HEK293 (cell line): ENCODE results near the gene BCAS3.

ENCODE experiments used
- CTCF ChIA-PET: fragments of 350-600 bp; formaldehyde crosslinking; extraction: SDS; loops from one replicate; lab custom pipeline; 2021; ENCODE audit warnings: antibody characterized with exemption; lab: Yijun Ruan, JAX
- POLR2A ChIA-PET: fragments of 300-600 bp; formaldehyde crosslinking; extraction: SDS; loops from one replicate; lab custom pipeline; 2020; ENCODE audit warnings: antibody characterized with exemption, inconsistent platforms; lab: Yijun Ruan, JAX
- H3K27ac ChIP-seq: fragments of 200-500 bp; sonication (Bioruptor generic); 2 replicates; pipeline ENCODE4 v1.5.1; 2014; ENCODE audit warnings: low read depth, low read length, control low read depth, inconsistent platforms; ENCODE audit errors: extremely low read depth
- H3K36me3 ChIP-seq, 2 experiments: fragments of 200-500 bp in 1 of 2; sonication (Bioruptor generic) in 1 of 2; 1 replicate in 1 of 2; 2 replicates in 1 of 2; pipeline ENCODE4 v1.5.1; 2014 to 2017; ENCODE audit warnings: inconsistent platforms in 2 of 2, low read length in 2 of 2; ENCODE audit not compliant: control insufficient read depth in 2 of 2, insufficient read depth in 1 of 2
- H3K4me1 ChIP-seq: fragments of 200-500 bp; sonication (Bioruptor generic); 2 replicates; pipeline ENCODE4 v1.5.1; 2014; ENCODE audit warnings: mild to moderate bottlenecking, low read length, inconsistent platforms; ENCODE audit not compliant: control insufficient read depth, insufficient read depth
- H3K4me3 ChIP-seq: 2 replicates; pipeline ENCODE4 v1.5.1; 2011; ENCODE audit warnings: low read depth, mild to moderate bottlenecking, control low read depth, low read length, moderate library complexity
- H3K9me3 ChIP-seq: fragments of 200-500 bp; sonication (Bioruptor generic); 2 replicates; pipeline ENCODE4 v1.5.1; 2014; ENCODE audit warnings: low read depth, low read length, inconsistent platforms; ENCODE audit not compliant: control insufficient read depth, insufficient read depth
- BCL11B ChIP-seq: fragments of 450-650 bp; formaldehyde crosslinking; IDR thresholded peaks from 2 replicates; pipeline ENCODE4 v1.5.1; 2016; ENCODE audit warnings: low read depth, missing biosample characterization, missing genetic modification characterization
- HOXD13 ChIP-seq: sonication (generic); formaldehyde crosslinking; IDR thresholded peaks from 2 replicates; pipeline ENCODE4 v1.8.0; 2022; ENCODE audit warnings: missing genetic modification reagents, borderline replicate concordance
- PATZ1 ChIP-seq: fragments of 450-650 bp; formaldehyde crosslinking; IDR thresholded peaks from 2 replicates; pipeline ENCODE4 v1.5.1; 2016; ENCODE audit warnings: missing biosample characterization, missing genetic modification characterization
- PBX3 ChIP-seq: sonication (generic); formaldehyde crosslinking; IDR thresholded peaks from 2 replicates; pipeline ENCODE4 v1.8.1; 2022; ENCODE audit warnings: mild to moderate bottlenecking, moderate library complexity, missing genetic modification reagents
- SP3 ChIP-seq: fragments of 450-650 bp; formaldehyde crosslinking; IDR thresholded peaks from 2 replicates; pipeline ENCODE4 v1.5.1; 2016; ENCODE audit warnings: missing biosample characterization, missing genetic modification characterization
- YY1 ChIP-seq: fragments of 450-650 bp; formaldehyde crosslinking; IDR thresholded peaks from 2 replicates; pipeline ENCODE4 v1.5.1; 2018; ENCODE audit warnings: missing biosample characterization, missing genetic modification characterization
- ZBTB26 ChIP-seq: fragments of 450-650 bp; formaldehyde crosslinking; optimal IDR thresholded peaks from 2 replicates; pipeline ENCODE3; 2016; ENCODE audit warnings: missing biosample characterization, mild to moderate bottlenecking, missing genetic modification characterization
- ZNF202 ChIP-seq: fragments of 450-650 bp; formaldehyde crosslinking; IDR thresholded peaks from 2 replicates; pipeline ENCODE4 v1.5.1; 2016; ENCODE audit warnings: missing biosample characterization, missing genetic modification characterization, borderline replicate concordance
- ZNF266 ChIP-seq: fragments of 450-650 bp; formaldehyde crosslinking; IDR thresholded peaks from 2 replicates; pipeline ENCODE4 v1.5.1; 2016; ENCODE audit warnings: missing biosample characterization, missing genetic modification characterization, low read depth
- ZNF530 ChIP-seq: fragments of 450-650 bp; formaldehyde crosslinking; IDR thresholded peaks from 2 replicates; pipeline ENCODE4 v1.5.1; 2016; ENCODE audit warnings: low read depth, missing biosample characterization, missing genetic modification characterization
- ZNF623 ChIP-seq: fragments of 450-650 bp; formaldehyde crosslinking; IDR thresholded peaks from 2 replicates; pipeline ENCODE4 v1.5.1; 2016; ENCODE audit warnings: missing biosample characterization, missing genetic modification characterization
- ZNF626 ChIP-seq: fragments of 450-650 bp; sonication (Bioruptor Pico); formaldehyde crosslinking; IDR thresholded peaks from 2 replicates; pipeline ENCODE4 v1.5.1; 2018; ENCODE audit warnings: missing biosample characterization, missing genetic modification characterization, inconsistent platforms
- ZNF645 ChIP-seq: fragments of 450-650 bp; formaldehyde crosslinking; IDR thresholded peaks from 2 replicates; pipeline ENCODE4; 2016; ENCODE audit warnings: missing biosample characterization, missing genetic modification characterization
- ZSCAN16 ChIP-seq: fragments of 450-650 bp; formaldehyde crosslinking; IDR thresholded peaks from 2 replicates; pipeline ENCODE4 v1.5.1; 2016; ENCODE audit warnings: missing biosample characterization, missing genetic modification characterization
- ZXDB ChIP-seq: fragments of 450-650 bp; formaldehyde crosslinking; IDR thresholded peaks from 2 replicates; pipeline ENCODE4 v1.5.1; 2016; ENCODE audit warnings: missing biosample characterization, missing genetic modification characterization
- TF ChIP-seq, protein P1 (sequence below): fragments of 450-650 bp; formaldehyde crosslinking; IDR thresholded peaks from 2 replicates; pipeline ENCODE4 v1.5.1; 2017; ENCODE audit warnings: missing biosample characterization, missing genetic modification characterization
- TF ChIP-seq, protein P2 (sequence below): fragments of 450-650 bp; formaldehyde crosslinking; IDR thresholded peaks from 2 replicates; pipeline ENCODE4 v1.5.1; 2016; ENCODE audit warnings: missing biosample characterization, missing genetic modification characterization
- TF ChIP-seq, protein P3 (sequence below): fragments of 450-650 bp; formaldehyde crosslinking; IDR thresholded peaks from 2 replicates; pipeline ENCODE4 v1.5.1; 2016; ENCODE audit warnings: missing biosample characterization, missing genetic modification characterization

The BCAS3 gene

DNA sequence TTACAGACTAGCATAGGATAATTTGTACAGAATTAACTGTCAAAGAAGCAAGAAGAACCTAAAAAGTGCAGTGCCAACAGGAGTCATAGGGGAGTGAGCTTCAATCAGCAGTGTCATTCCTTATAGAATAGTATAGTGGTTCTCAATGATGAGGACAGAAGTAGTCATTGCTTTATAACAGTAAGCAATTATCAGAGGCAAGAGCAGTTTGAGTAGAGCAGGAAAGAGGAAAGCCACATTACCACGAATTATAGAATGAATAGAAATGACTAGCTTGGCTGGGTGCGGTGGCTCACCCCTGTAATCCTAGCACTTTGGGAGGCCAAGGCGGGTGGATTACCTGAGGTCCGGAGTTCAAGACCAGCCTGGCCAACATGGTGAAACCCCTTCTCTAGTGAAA is 512.3 kb downstream of the BCAS3 start:
- no peak overlapping the region for H3K27ac ChIP-seq
- ChIA-PET POLR2A (no interaction called here), CTCF (interaction anchor here (1.2 kb wide), 1 partner anchor 10 kb away, joined by 6 read pairs; no protein-coding TSS in a partner anchor)
- no peaks in the 10 kb centered on the region for H3K4me1 ChIP-seq
- TF ChIP-seq ZSCAN16 (tag by site-specific recombination), result no peak
- no peak for TF ChIP-seq ZNF623 (tag by site-specific recombination)
- TF ChIP-seq ZNF530 (tag by site-specific recombination), result no peak
- TF ChIP-seq, protein P1, sequence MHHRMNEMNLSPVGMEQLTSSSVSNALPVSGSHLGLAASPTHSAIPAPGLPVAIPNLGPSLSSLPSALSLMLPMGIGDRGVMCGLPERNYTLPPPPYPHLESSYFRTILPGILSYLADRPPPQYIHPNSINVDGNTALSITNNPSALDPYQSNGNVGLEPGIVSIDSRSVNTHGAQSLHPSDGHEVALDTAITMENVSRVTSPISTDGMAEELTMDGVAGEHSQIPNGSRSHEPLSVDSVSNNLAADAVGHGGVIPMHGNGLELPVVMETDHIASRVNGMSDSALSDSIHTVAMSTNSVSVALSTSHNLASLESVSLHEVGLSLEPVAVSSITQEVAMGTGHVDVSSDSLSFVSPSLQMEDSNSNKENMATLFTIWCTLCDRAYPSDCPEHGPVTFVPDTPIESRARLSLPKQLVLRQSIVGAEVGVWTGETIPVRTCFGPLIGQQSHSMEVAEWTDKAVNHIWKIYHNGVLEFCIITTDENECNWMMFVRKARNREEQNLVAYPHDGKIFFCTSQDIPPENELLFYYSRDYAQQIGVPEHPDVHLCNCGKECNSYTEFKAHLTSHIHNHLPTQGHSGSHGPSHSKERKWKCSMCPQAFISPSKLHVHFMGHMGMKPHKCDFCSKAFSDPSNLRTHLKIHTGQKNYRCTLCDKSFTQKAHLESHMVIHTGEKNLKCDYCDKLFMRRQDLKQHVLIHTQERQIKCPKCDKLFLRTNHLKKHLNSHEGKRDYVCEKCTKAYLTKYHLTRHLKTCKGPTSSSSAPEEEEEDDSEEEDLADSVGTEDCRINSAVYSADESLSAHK (tag by site-specific recombination), result no peak
- no peak for TF ChIP-seq YY1 (tag by site-specific recombination)
- no peak for TF ChIP-seq PATZ1 (tag by site-specific recombination)
- TF ChIP-seq, protein P2, sequence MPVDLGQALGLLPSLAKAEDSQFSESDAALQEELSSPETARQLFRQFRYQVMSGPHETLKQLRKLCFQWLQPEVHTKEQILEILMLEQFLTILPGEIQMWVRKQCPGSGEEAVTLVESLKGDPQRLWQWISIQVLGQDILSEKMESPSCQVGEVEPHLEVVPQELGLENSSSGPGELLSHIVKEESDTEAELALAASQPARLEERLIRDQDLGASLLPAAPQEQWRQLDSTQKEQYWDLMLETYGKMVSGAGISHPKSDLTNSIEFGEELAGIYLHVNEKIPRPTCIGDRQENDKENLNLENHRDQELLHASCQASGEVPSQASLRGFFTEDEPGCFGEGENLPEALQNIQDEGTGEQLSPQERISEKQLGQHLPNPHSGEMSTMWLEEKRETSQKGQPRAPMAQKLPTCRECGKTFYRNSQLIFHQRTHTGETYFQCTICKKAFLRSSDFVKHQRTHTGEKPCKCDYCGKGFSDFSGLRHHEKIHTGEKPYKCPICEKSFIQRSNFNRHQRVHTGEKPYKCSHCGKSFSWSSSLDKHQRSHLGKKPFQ (tag by site-specific recombination), result no peak
- no peak for TF ChIP-seq BCL11B
- TF ChIP-seq, protein P3, sequence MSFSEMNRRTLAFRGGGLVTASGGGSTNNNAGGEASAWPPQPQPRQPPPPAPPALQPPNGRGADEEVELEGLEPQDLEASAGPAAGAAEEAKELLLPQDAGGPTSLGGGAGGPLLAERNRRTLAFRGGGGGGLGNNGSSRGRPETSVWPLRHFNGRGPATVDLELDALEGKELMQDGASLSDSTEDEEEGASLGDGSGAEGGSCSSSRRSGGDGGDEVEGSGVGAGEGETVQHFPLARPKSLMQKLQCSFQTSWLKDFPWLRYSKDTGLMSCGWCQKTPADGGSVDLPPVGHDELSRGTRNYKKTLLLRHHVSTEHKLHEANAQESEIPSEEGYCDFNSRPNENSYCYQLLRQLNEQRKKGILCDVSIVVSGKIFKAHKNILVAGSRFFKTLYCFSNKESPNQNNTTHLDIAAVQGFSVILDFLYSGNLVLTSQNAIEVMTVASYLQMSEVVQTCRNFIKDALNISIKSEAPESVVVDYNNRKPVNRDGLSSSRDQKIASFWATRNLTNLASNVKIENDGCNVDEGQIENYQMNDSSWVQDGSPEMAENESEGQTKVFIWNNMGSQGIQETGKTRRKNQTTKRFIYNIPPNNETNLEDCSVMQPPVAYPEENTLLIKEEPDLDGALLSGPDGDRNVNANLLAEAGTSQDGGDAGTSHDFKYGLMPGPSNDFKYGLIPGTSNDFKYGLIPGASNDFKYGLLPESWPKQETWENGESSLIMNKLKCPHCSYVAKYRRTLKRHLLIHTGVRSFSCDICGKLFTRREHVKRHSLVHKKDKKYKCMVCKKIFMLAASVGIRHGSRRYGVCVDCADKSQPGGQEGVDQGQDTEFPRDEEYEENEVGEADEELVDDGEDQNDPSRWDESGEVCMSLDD (tag by site-specific recombination), result no peak
- no peak for TF ChIP-seq PBX3 (CRISPR knock-in tag)
- TF ChIP-seq ZXDB (tag by site-specific recombination), result no peak
- no peak for TF ChIP-seq ZNF202
- TF ChIP-seq ZNF266 (tag by site-specific recombination), result no peak
- TF ChIP-seq ZNF645 (tag by site-specific recombination), result no peak
- TF ChIP-seq ZBTB26 (tag by site-specific recombination), result no peak
- no peak for TF ChIP-seq SP3 (tag by site-specific recombination)
- TF ChIP-seq HOXD13 (CRISPR knock-in tag), result no peak
- no peak for TF ChIP-seq ZNF626 (tag by site-specific recombination)
- no peaks in the 10 kb centered on the region for H3K36me3 ChIP-seq
- no peaks in the 10 kb centered on the region for H3K9me3 ChIP-seq
- H3K4me3 ChIP-seq, result no peak overlapping the region
